NB4 (cell line): ENCODE measurements around the gene ZNF618.

Experiments used
- DNase-seq: peaks from one replicate; pipeline ENCODE4 v3.0.0; 2010; ENCODE audit warnings: low read depth
- H3K4me3 ChIP-seq: one replicate; pipeline ENCODE4 v1.5.1; 2011; ENCODE audit warnings: mild to moderate bottlenecking, low read depth, low read length, moderate library complexity
- CTCF ChIP-seq: IDR thresholded peaks from one replicate; pipeline ENCODE4 v1.5.1; 2012; ENCODE audit warnings: low read depth, low read length
- MAX ChIP-seq: IDR thresholded peaks from 2 replicates; pipeline ENCODE4 v1.6.1; 2011; ENCODE audit warnings: low read depth, low read length
- MYC ChIP-seq: IDR thresholded peaks from 2 replicates; pipeline ENCODE4 v1.6.1; 2011; ENCODE audit warnings: low read depth, low read length
- POLR2A ChIP-seq: IDR thresholded peaks from 2 replicates; pipeline ENCODE4 v1.6.1; 2011; ENCODE audit warnings: mild to moderate bottlenecking; ENCODE audit not compliant: insufficient read length; ENCODE audit errors: extremely low read depth

ZNF618 gene

GRCh38 chr9:114076237-114077161, 200.4 kb downstream of the ZNF618 start:
- no peak for DNase-seq

GRCh38 chr9:114077162-114077837, 201.2 kb downstream of the ZNF618 start:
- H3K4me3 ChIP-seq = no peak overlapping the region
- DNase-seq = no peak
- TF ChIP-seq CTCF = no peak
- no peak for TF ChIP-seq MYC
- TF ChIP-seq MAX = no peak
- no peak for TF ChIP-seq POLR2A

More at GRCh38 chr9:114076237-114077161, 200.4 kb downstream of the ZNF618 start:
- no peak for TF ChIP-seq CTCF
- TF ChIP-seq MYC = no peak
- TF ChIP-seq MAX = no peak
- TF ChIP-seq POLR2A = no peak
- H3K4me3 ChIP-seq = no peak overlapping the region

- no peak within 1 kb of the TSS for H3K4me3 ChIP-seq
- no peak for TF ChIP-seq CTCF
- no peak for TF ChIP-seq POLR2A
- no peak for TF ChIP-seq MYC
- no peak for TF ChIP-seq MAX
- DNase-seq = peak; percentile 24
These were observed 202.1 kb downstream of the ZNF618 start, which contains the start of gene AMBP for GRCh38 chr9:114078021-114078780. Gene AMBP (minus strand): TSS chr9:114078300. CDS start chr9:114078209, 91 bp downstream.

DNA sequence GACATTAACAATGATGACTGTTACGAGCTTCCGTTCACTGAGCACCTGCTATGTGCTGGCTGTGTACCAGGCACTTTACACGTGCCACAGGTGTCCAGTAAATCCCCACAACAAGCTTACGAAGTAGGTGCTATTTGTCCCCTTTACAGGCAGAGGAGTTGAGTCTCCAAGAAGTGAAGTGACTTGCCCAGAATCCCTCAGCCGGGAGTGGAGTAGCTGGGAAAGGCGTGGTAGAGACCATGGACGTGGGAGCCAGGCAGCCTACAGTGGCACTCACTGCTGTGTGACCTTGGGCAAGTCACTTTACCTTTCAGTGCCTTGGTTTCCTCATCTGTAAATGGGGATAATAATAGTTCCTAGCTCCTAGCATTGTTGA, 202.7 kb downstream of the ZNF618 start:
- TF ChIP-seq MAX = no peak
- no peak for TF ChIP-seq CTCF
- no peak for TF ChIP-seq MYC
- no peak overlapping the region for H3K4me3 ChIP-seq
- DNase-seq = no peak

DNA sequence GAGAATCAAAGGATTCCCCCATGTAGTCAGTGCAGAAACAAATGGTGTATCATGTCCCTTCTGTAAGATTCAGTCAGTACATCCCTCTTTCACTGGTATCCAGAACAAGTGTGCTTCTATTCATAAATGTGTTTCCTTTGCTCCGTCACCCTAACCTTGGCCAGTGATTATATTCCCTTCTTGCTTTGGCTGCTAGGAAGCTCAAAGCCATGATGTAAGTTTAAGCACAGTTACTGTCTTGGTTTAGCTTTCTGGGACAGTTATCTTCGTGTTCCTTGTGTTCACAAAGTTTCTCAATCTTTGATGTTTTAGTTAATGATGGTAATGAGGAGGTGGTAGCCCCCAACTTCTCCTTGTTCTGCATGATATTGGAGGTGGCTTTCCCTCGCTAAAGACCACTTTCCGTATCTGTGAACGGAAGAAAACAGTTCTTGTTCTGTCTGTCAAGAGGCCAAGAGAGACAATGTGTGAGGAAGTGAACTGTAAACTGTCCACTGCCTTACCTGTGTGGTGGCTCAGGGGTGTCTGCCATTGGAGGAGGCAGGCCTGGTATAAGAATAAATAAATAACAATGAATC, 204.2 kb downstream of the ZNF618 start:
- TF ChIP-seq POLR2A (no peak), MYC (no peak), CTCF (no peak), MAX (no peak)
- no peak overlapping the region for H3K4me3 ChIP-seq
- DNase-seq = no peak
